Panc1 (cell line): ENCODE data around the gene RUNX1. TPM values are rescaled to one million over a fixed set of nuclear protein-coding genes. Genes with fewer than 3 reads are reported as not detected.

Source experiments
- ATAC-seq: fragments of 200-7000 bp; cut with Tn5 transposase; 2 replicates; pipeline ENCODE4 v1.9.1; 2020; ENCODE audit warnings: mild to moderate bottlenecking, moderate library complexity
- BruUV-seq: library from RNA; stranded (reverse); fragments of 400-500 nt; replicated peaks from 2 replicates; lab custom pipeline; 2021; lab: Mats Ljungman, UMichigan
- CTCF ChIA-PET: fragments of 300-600 bp; sonication (Branson Sonifier 250); formaldehyde crosslinking; loops from one replicate; lab custom pipeline; 2022; ENCODE audit warnings: antibody characterized with exemption; lab: Charles Lee
- POLR2A ChIA-PET: fragments of 300-600 bp; sonication (Branson Sonifier 250); formaldehyde crosslinking; loops from one replicate; lab custom pipeline; 2022; ENCODE audit warnings: antibody characterized with exemption; lab: Charles Lee
- DNase-seq: peaks from one replicate; pipeline ENCODE4 v3.0.0-alpha.2; 2010; ENCODE audit warnings: low read depth, low spot score
- H3K27ac ChIP-seq: 2 replicates; pipeline ENCODE4 v1.5.1; 2011; ENCODE audit warnings: mild to moderate bottlenecking, low read length, inconsistent platforms
- H3K27me3 ChIP-seq: fragments of 200-500 bp; sonication (Bioruptor generic); 2 replicates; pipeline ENCODE4 v1.6.0; 2014; ENCODE audit warnings: low read length, inconsistent platforms; ENCODE audit not compliant: control insufficient read depth, insufficient read depth
- H3K36me3 ChIP-seq: fragments of 200-500 bp; sonication (Bioruptor generic); 2 replicates; pipeline ENCODE4 v1.5.1; 2014; ENCODE audit warnings: inconsistent platforms, mild to moderate bottlenecking, low read length, moderate library complexity; ENCODE audit not compliant: control insufficient read depth, insufficient read depth
- H3K4me1 ChIP-seq: 2 replicates; pipeline ENCODE4 v1.5.1; 2011; ENCODE audit warnings: inconsistent platforms, mild to moderate bottlenecking, low read length, moderate library complexity; ENCODE audit not compliant: control insufficient read depth, insufficient read depth
- H3K4me3 ChIP-seq, 2 experiments: 2 replicates each; pipeline ENCODE4 v1.5.1; 2011 to 2012; ENCODE audit warnings: low read depth in 2 of 2, low read length in 2 of 2, mild to moderate bottlenecking in 2 of 2, inconsistent platforms in 1 of 2, moderate library complexity in 1 of 2
- H3K9me3 ChIP-seq: fragments of 200-500 bp; sonication (Bioruptor generic); 2 replicates; pipeline ENCODE4 v1.5.1; 2014; ENCODE audit warnings: low read depth, mild to moderate bottlenecking, inconsistent platforms, low read length, moderate library complexity; ENCODE audit not compliant: control insufficient read depth, insufficient read depth
- POLR2AphosphoS5 ChIP-seq: IDR thresholded peaks from 2 replicates; pipeline ENCODE4 v1.6.1; 2012; ENCODE audit warnings: mild to moderate bottlenecking, low read depth, low read length, moderate library complexity
- SIN3A ChIP-seq: IDR thresholded peaks from 2 replicates; pipeline ENCODE4 v1.6.1; 2012; ENCODE audit warnings: low read depth, mild to moderate bottlenecking, low read length, moderate library complexity, borderline replicate concordance; ENCODE audit not compliant: insufficient read depth
- TCF7L2 ChIP-seq: IDR thresholded peaks from 2 replicates; pipeline ENCODE4 v1.6.1; 2011; ENCODE audit warnings: mild to moderate bottlenecking, low read depth, low read length, inconsistent platforms
- in situ Hi-C: cut with HindIII; loops from 2 replicates; pipeline ENCODE4 v1.10.0; 2016; ENCODE audit warnings: low sequenced_read_pairs, low pct_unique_long_range_greater_than_20kb
- intact Hi-C: fragments of 100-400 bp; cut with micrococcal nuclease; formaldehyde crosslinking; loops from one replicate; pipeline ENCODE4 v1.10.0; 2022; ENCODE audit not compliant: unreplicated experiment
- total RNA-seq: library from RNA; stranded (reverse); gene quantifications from one replicate; pipeline ENCODE4 v1.2.1, GENCODE V29; 2021; ENCODE audit not compliant: unreplicated experiment
- TF ChIP-seq, protein P1 (sequence below): fragments of 450-650 bp; IDR thresholded peaks from 2 replicates; pipeline ENCODE4 v1.5.1; 2017; ENCODE audit warnings: mild to moderate bottlenecking
- TF ChIP-seq, protein P2 (sequence below), 2 experiments: IDR thresholded peaks; 2 replicates each; pipeline ENCODE4 v1.6.1; 2011 to 2012; ENCODE audit warnings: low read depth in 2 of 2, control low read depth in 1 of 2, low read length in 1 of 2, mild to moderate bottlenecking in 1 of 2, moderate library complexity in 1 of 2; ENCODE audit not compliant: insufficient read depth in 1 of 2

Gene RUNX1
- total RNA-seq, 1 experiment from 2014 or later, result 22.4 TPM

DNA sequence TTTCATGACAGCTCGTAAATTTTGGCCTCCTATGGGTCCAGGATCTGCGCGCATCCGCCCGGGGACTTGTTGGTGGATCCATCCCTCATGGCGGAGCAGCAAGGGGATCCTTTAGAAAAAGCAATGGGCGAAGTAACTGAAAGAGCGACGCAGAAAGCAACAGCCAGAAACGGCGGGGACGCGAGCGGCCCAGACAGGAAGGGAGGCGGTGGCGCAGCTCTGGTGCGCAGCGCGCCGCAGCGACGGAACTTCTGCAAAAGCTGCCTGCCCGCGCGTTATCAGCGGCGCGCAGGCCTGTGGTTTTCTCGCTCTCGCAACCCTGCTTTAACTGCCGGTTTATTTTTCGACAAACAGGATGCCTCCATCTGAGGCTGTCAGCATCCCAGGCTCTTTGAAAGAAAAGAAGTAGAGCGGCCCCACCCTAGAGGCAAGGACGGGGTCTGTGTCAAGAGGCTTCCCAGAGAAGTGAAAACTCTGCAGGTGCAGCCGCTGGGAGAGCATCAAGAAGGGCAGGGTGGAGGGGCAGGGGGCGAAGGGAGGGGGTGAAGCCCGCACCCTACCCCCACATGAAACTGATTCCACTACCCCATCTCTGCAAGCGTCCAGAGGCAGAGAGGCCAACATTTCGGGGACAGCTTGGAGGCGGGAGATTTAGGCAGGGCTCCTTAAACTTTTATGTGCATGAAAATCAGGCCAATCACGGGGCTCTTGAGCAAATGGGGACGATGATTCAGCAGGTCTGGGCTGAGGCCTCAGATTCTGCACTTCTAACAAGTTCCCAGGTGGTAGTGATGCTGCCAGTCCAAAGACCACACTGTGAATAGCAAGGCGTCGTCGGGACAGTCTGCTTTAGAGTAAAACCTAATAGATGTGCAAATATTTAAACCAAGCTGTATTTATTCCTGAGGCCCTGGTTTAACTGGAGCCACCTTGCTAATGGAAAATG is 22.2 kb downstream of the RUNX1 start:
- no peaks in the 10 kb centered on the region for H3K27me3 ChIP-seq
- H3K9me3 ChIP-seq, result no peaks in the 10 kb centered on the region
- no peaks in the 10 kb centered on the region for H3K4me1 ChIP-seq
- no TSS peak for BruUV-seq
- TF ChIP-seq SIN3A (no peak), POLR2AphosphoS5 (no peak), TCF7L2 (no peak)
- TF ChIP-seq, protein P1, sequence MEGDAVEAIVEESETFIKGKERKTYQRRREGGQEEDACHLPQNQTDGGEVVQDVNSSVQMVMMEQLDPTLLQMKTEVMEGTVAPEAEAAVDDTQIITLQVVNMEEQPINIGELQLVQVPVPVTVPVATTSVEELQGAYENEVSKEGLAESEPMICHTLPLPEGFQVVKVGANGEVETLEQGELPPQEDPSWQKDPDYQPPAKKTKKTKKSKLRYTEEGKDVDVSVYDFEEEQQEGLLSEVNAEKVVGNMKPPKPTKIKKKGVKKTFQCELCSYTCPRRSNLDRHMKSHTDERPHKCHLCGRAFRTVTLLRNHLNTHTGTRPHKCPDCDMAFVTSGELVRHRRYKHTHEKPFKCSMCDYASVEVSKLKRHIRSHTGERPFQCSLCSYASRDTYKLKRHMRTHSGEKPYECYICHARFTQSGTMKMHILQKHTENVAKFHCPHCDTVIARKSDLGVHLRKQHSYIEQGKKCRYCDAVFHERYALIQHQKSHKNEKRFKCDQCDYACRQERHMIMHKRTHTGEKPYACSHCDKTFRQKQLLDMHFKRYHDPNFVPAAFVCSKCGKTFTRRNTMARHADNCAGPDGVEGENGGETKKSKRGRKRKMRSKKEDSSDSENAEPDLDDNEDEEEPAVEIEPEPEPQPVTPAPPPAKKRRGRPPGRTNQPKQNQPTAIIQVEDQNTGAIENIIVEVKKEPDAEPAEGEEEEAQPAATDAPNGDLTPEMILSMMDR, result no peak
- TF ChIP-seq, protein P2, sequence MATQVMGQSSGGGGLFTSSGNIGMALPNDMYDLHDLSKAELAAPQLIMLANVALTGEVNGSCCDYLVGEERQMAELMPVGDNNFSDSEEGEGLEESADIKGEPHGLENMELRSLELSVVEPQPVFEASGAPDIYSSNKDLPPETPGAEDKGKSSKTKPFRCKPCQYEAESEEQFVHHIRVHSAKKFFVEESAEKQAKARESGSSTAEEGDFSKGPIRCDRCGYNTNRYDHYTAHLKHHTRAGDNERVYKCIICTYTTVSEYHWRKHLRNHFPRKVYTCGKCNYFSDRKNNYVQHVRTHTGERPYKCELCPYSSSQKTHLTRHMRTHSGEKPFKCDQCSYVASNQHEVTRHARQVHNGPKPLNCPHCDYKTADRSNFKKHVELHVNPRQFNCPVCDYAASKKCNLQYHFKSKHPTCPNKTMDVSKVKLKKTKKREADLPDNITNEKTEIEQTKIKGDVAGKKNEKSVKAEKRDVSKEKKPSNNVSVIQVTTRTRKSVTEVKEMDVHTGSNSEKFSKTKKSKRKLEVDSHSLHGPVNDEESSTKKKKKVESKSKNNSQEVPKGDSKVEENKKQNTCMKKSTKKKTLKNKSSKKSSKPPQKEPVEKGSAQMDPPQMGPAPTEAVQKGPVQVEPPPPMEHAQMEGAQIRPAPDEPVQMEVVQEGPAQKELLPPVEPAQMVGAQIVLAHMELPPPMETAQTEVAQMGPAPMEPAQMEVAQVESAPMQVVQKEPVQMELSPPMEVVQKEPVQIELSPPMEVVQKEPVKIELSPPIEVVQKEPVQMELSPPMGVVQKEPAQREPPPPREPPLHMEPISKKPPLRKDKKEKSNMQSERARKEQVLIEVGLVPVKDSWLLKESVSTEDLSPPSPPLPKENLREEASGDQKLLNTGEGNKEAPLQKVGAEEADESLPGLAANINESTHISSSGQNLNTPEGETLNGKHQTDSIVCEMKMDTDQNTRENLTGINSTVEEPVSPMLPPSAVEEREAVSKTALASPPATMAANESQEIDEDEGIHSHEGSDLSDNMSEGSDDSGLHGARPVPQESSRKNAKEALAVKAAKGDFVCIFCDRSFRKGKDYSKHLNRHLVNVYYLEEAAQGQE (IDR thresholded peaks at IDR 0.05; ENCODE audit: insufficient read depth in 1 of 2, low read depth in 2 of 2, low read length in 1 of 2), result no peak
- no peak overlapping the region for H3K27ac ChIP-seq
- ChIA-PET POLR2A (no interaction called here), CTCF (interaction anchor here (0.5 to 0.6 kb wide), 2 partner anchors 14 to 113 kb away, joined by 3 to 12 read pairs; no protein-coding TSS in a partner anchor)
- DNase-seq (no peak), ATAC-seq (peak; percentile 85)
- peak overlapping the region; percentile 19 to 38 for H3K4me3 ChIP-seq
- H3K36me3 ChIP-seq, result no peaks in the 10 kb centered on the region
- in situ Hi-C loops (no loop called here), intact Hi-C loops (no loop called here)

DNA sequence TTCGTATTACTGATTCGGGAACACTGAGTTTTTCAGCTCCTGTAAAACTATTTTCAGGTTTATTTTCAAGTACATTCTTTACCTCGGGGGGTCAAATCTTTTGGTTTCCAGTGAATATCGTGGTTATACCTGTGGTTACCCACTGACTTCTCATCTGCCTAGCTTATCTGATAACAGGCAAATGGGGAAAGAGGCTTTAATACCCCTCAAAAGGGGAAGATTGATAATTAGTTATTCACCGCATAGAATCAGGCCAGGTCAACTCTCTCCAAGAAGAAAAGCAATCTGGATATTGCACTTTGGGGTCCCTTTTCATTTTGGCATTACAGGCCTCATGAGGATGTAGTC is 23.0 kb downstream of the RUNX1 start:
- intact Hi-C loops (no loop called here), in situ Hi-C loops (no loop called here)
- no TSS peak for BruUV-seq
- TF ChIP-seq, protein P1, result no peak
- TF ChIP-seq POLR2AphosphoS5, result no peak
- no peak for TF ChIP-seq TCF7L2
- TF ChIP-seq, protein P2 (IDR thresholded peaks at IDR 0.05; ENCODE audit: insufficient read depth in 1 of 2, low read depth in 2 of 2, low read length in 1 of 2), result no peak
- no peak for TF ChIP-seq SIN3A
- CTCF ChIA-PET, result no interaction called here
- Histone ChIP-seq H3K9me3 (no peaks in the 10 kb centered on the region), H3K36me3 (no peaks in the 10 kb centered on the region), H3K4me1 (no peaks in the 10 kb centered on the region), H3K27me3 (no peaks in the 10 kb centered on the region), H3K4me3 (peak overlapping the region in 1 of 2 experiments; percentile 38; a peak in 1 of 4 replicates), H3K27ac (no peak overlapping the region)
- DNase-seq (no peak), ATAC-seq (no peak)
- POLR2A ChIA-PET, result no interaction called here
